B cell (primary cell): ENCODE measurements around the gene TRMT11. TPM values are rescaled to one million over a fixed set of nuclear protein-coding genes. Genes with fewer than 3 reads are reported as not detected.

ENCODE experiments used
- ATAC-seq: fragments of 200-7000 bp; cut with Tn5 transposase; one replicate; pipeline ENCODE4 v1.10.0; 2021; ENCODE audit warnings: low read depth, mild to moderate bottlenecking, moderate number of reproducible peaks, moderate library complexity
- CTCF ChIA-PET: fragments of 350-600 bp; sonication (Branson Sonifier 250); formaldehyde crosslinking; loops from one replicate; lab custom pipeline; 2021; ENCODE audit warnings: antibody characterized with exemption, inconsistent platforms; lab: Charles Lee
- POLR2A ChIA-PET: fragments of 350-600 bp; sonication (Branson Sonifier 250); formaldehyde crosslinking; loops from one replicate; lab custom pipeline; 2021; ENCODE audit warnings: antibody characterized with exemption; lab: Charles Lee
- DNase-seq: peaks from one replicate; pipeline ENCODE4 v3.0.0; 2013
- H2AFZ ChIP-seq: 2 replicates; pipeline ENCODE4 v1.6.1; 2012; ENCODE audit warnings: mild to moderate bottlenecking, low read depth, low read length; ENCODE audit not compliant: insufficient read depth, poor library complexity, severe bottlenecking
- H3K27ac ChIP-seq, 2 donors: 1 replicate in 1 of 2; 2 replicates in 1 of 2; pipeline ENCODE4 v1.5.1; 2012 to 2013; ENCODE audit warnings: low read length in 2 of 2, mild to moderate bottlenecking in 2 of 2, moderate library complexity in 1 of 2
- H3K27me3 ChIP-seq, 4 experiments: fragments of 200-600 bp in 1 of 4; sonication (generic) in 1 of 4; replicated peaks in 1 of 4; 1 replicate in 2 of 4; 2 replicates in 2 of 4; pipeline versions ENCODE4 v1.6.1 to v1.7.0; 2013 to 2016; ENCODE audit warnings: low read length in 3 of 4, mild to moderate bottlenecking in 2 of 4, mixed read lengths in 1 of 4, moderate library complexity in 1 of 4; ENCODE audit not compliant: insufficient read depth in 4 of 4, control insufficient read depth in 3 of 4; ENCODE audit errors: control extremely low read depth in 1 of 4
- H3K36me3 ChIP-seq, 2 experiments: replicated peaks in 1 of 2; 1 replicate in 1 of 2; 2 replicates in 1 of 2; pipeline versions ENCODE4 v1.6.1 to v1.7.1; 2013; ENCODE audit warnings: low read length in 1 of 2; ENCODE audit not compliant: insufficient read depth in 2 of 2, control insufficient read depth in 1 of 2; ENCODE audit errors: control extremely low read depth in 1 of 2, extremely low read depth in 1 of 2
- H3K4me1 ChIP-seq, 2 donors: fragments of 200-600 bp in 1 of 2; sonication (generic) in 1 of 2; 1 replicate in 1 of 2; 2 replicates in 1 of 2; pipeline versions ENCODE4 v1.5.1 to v1.6.1; 2013 to 2017; ENCODE audit warnings: low read length in 2 of 2; ENCODE audit not compliant: control insufficient read depth in 2 of 2, insufficient read depth in 2 of 2
- H3K4me2 ChIP-seq: replicated peaks from 2 replicates; pipeline ENCODE3; 2012; ENCODE audit warnings: mild to moderate bottlenecking, low read depth, low read length; ENCODE audit not compliant: poor library complexity, severe bottlenecking
- H3K4me3 ChIP-seq, 5 experiments: fragments of 200-600 bp in 1 of 5; sonication (generic) in 1 of 5; 1 replicate in 3 of 5; 2 replicates in 2 of 5; pipeline versions ENCODE4 v1.5.1 to v1.7.0; 2011 to 2016; ENCODE audit warnings: low read length in 4 of 5, mild to moderate bottlenecking in 4 of 5, low read depth in 2 of 5, control low read depth in 1 of 5, moderate library complexity in 1 of 5; ENCODE audit not compliant: insufficient read depth in 1 of 5; ENCODE audit errors: control extremely low read depth in 1 of 5, extremely low read depth in 1 of 5
- H3K79me2 ChIP-seq: fragments of 200-600 bp; sonication (generic); one replicate; pipeline ENCODE4 v1.6.0; 2016; ENCODE audit warnings: low read length; ENCODE audit not compliant: control insufficient read depth, insufficient read depth
- H3K9ac ChIP-seq: fragments of 200-600 bp; sonication (generic); 2 replicates; pipeline ENCODE4 v1.6.1; 2017; ENCODE audit warnings: mild to moderate bottlenecking, low read length, moderate library complexity
- H3K9me3 ChIP-seq, 3 donors: one replicate each; pipeline versions ENCODE4 v1.6.1 to v1.7.1; 2013; ENCODE audit warnings: low read length in 2 of 3; ENCODE audit not compliant: control insufficient read depth in 2 of 3, insufficient read depth in 1 of 3; ENCODE audit errors: control extremely low read depth in 1 of 3
- H4K20me1 ChIP-seq: 2 replicates; pipeline ENCODE4 v1.6.0; 2012; ENCODE audit warnings: mild to moderate bottlenecking, low read length; ENCODE audit not compliant: insufficient read depth, control insufficient read depth, poor library complexity, severe bottlenecking
- H3K27ac Mint-ChIP-seq: one replicate; pipeline ENCODE4 v1.8.0; 2021; ENCODE audit warnings: mixed read lengths
- H3K27me3 Mint-ChIP-seq: one replicate; pipeline ENCODE4 v1.8.0; 2021; ENCODE audit warnings: mixed read lengths
- H3K4me1 Mint-ChIP-seq: one replicate; pipeline ENCODE4 v1.8.0; 2021; ENCODE audit warnings: mixed read lengths
- H3K4me3 Mint-ChIP-seq: one replicate; pipeline ENCODE4 v1.8.0; 2021; ENCODE audit warnings: mixed read lengths
- H3K9me3 Mint-ChIP-seq: one replicate; pipeline ENCODE4 v1.8.0; 2022; ENCODE audit warnings: mixed read lengths; ENCODE audit not compliant: insufficient read depth
- EZH2 ChIP-seq: IDR thresholded peaks from 2 replicates; pipeline ENCODE4 v1.6.1; 2012; ENCODE audit warnings: borderline replicate concordance, low read depth, mild to moderate bottlenecking, moderate library complexity, low read length; ENCODE audit not compliant: insufficient read depth, poor library complexity, severe bottlenecking
- WGBS: methylation state at CpG from one replicate; pipeline ENCODE4 v1.1.5; 2013; ENCODE audit warnings: missing lambda C conversion rate; ENCODE audit not compliant: insufficient coverage; 5-methylcytosine and 5-hydroxymethylcytosine counted together
- intact Hi-C: fragments of 100-400 bp; cut with micrococcal nuclease; formaldehyde crosslinking; loops from one replicate; pipeline ENCODE4 v1.10.0; 2022
- polyA plus RNA-seq: library from polyadenylated mRNA; depleted of rRNA; stranded (reverse); fragments of >200 nt; gene quantifications from 2 replicates; pipeline ENCODE4 v1.2.3, GENCODE V29; 2012
- total RNA-seq, 2 donors: library from RNA; stranded (reverse); fragments of 120-200 nt in 1 of 2; gene quantifications; 1 replicate in 1 of 2; 2 replicates in 1 of 2; pipeline versions ENCODE4 v1.2.3 to v1.2.4, GENCODE V29; 2013 to 2022
- TF ChIP-seq, protein P1 (sequence below): fragments of 200-600 bp; IDR thresholded peaks from one replicate; pipeline ENCODE4 v1.8.0; 2022; ENCODE audit warnings: antibody characterized with exemption, mild to moderate bottlenecking

The TRMT11 gene
- total and polyA plus RNA-seq, 2 donors (not counting 1 experiment from before 2014, with no cell fraction given): 12.1 to 30.4 TPM

DNA sequence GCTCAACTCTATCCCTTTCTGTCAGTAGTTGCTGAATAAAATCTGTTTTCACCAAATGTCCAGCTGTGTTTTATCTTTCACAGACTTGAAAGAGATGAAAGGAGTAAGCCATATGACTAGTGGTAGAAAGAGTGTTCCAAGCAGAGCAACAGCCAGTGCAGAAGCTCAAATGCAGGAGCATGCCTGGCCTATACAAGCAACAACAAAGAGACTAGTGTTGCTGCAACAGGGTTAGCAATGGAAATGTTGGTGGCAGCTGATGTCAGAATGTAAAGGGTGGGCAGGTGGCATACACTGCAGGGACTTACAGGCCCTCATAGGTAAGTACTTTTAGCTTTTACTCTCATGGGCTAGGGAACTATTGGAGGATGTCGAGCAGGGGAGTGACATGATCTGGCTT, 35.0 kb upstream of the TRMT11 start:
- Histone ChIP-seq H2AFZ (no peak overlapping the region), H3K27me3 (no peaks in the 10 kb centered on the region), H3K4me2 (no peak overlapping the region), H3K9me3 (no peaks in the 10 kb centered on the region), H3K27ac (no peak overlapping the region), H3K79me2 (peaks cover 7% of the 10 kb centered on the region), H3K9ac (no peak overlapping the region), H4K20me1 (no peaks in the 10 kb centered on the region), H3K4me3 (no peak overlapping the region), H3K36me3 (no peaks in the 10 kb centered on the region), H3K4me1 (peaks cover 4 to 5% of the 10 kb centered on the region in 2 donors)
- Mint-ChIP-seq H3K27ac (no peak overlapping the region), H3K4me3 (no peak overlapping the region), H3K27me3 (peaks cover 8% of the 10 kb centered on the region), H3K9me3 (no peaks in the 10 kb centered on the region), H3K4me1 (peaks cover 7% of the 10 kb centered on the region)
- CTCF ChIA-PET: interaction anchor here (0.6 to 7.3 kb wide), 7 partner anchors 10 to 198 kb away, joined by 3 to 130 read pairs (median 4); partner anchors contain the start of gene NCOA7
- TF ChIP-seq, protein P1, sequence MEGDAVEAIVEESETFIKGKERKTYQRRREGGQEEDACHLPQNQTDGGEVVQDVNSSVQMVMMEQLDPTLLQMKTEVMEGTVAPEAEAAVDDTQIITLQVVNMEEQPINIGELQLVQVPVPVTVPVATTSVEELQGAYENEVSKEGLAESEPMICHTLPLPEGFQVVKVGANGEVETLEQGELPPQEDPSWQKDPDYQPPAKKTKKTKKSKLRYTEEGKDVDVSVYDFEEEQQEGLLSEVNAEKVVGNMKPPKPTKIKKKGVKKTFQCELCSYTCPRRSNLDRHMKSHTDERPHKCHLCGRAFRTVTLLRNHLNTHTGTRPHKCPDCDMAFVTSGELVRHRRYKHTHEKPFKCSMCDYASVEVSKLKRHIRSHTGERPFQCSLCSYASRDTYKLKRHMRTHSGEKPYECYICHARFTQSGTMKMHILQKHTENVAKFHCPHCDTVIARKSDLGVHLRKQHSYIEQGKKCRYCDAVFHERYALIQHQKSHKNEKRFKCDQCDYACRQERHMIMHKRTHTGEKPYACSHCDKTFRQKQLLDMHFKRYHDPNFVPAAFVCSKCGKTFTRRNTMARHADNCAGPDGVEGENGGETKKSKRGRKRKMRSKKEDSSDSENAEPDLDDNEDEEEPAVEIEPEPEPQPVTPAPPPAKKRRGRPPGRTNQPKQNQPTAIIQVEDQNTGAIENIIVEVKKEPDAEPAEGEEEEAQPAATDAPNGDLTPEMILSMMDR: no peak
- TF ChIP-seq EZH2: no peak
- no peak for ATAC-seq
- intact Hi-C loops: no loop called here
- 100% methylated on average over 1 of the region's 1 CpG for WGBS
- POLR2A ChIA-PET: no interaction called here
- no peak for DNase-seq

DNA sequence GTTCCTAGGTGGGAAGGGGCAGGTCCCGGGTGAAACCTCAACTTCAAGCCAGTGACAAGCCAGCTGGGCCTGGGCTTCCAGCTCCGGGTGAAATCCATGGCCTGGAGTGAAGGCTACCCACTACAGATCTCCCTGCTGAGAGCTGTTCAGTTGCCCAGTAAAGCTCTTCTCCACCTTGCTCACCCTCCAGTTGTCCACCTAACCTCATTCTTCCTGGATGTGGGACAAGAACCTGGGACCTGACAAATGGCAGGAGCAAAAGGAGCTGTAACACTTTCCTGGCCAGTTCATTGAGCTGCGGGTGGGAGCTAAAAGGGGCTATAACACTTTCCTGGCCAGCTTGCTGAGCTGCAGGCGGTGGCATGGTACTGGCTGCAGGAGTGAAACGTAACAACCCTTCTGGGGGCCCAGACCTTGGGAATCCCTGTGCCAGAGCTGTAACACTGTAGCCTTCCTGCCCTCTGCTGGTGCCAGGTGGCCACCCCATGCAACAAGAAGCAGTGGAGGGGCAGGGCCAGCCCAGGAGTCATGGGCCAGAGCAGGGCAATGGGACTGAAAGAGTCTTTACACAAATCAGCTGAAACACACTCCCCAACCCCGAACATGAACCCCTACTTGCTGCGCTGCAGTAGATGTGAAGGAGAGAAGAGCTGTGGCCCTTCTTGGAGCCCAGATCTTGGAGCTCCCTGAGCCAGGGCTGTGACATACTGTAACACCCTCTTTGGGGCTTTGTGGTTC, 33.4 kb upstream of the TRMT11 start:
- intact Hi-C loops: no loop called here

More for the DNA sequence above, 33.4 kb upstream of the TRMT11 start:
- Histone ChIP-seq H3K4me1 (peaks cover 11 to 13% of the 10 kb centered on the region in 2 donors), H3K4me2 (no peak overlapping the region), H3K9me3 (no peaks in the 10 kb centered on the region), H3K27ac (no peak overlapping the region), H3K27me3 (no peaks in the 10 kb centered on the region), H3K9ac (no peak overlapping the region), H2AFZ (no peak overlapping the region), H3K36me3 (no peaks in the 10 kb centered on the region), H3K79me2 (peaks cover 20% of the 10 kb centered on the region), H3K4me3 (no peak overlapping the region), H4K20me1 (peaks cover 2% of the 10 kb centered on the region)
- H3K27me3 Mint-ChIP-seq: peaks cover 8% of the 10 kb centered on the region
- 89% methylated on average over 5 of the region's 7 CpGs for WGBS
- DNase-seq (no peak), ATAC-seq (no peak)
- TF ChIP-seq, protein P1: no peak
- no peak overlapping the region for H3K4me3 Mint-ChIP-seq
- H3K27ac Mint-ChIP-seq: no peak overlapping the region
- peaks cover 8% of the 10 kb centered on the region for H3K4me1 Mint-ChIP-seq
- ChIA-PET CTCF (interaction anchor here (0.6 to 7.3 kb wide), 11 partner anchors 12 to 640 kb away, joined by 3 to 130 read pairs (median 3); partner anchors contain the start of genes NCOA7 and TRMT11), POLR2A (interaction anchor here (1.0 kb wide), 1 partner anchor 172 kb away, joined by 4 read pairs; no protein-coding TSS in a partner anchor)
- H3K9me3 Mint-ChIP-seq: no peaks in the 10 kb centered on the region
